ENCODE results near the gene APH1B. TPM values are rescaled to one million over a fixed set of nuclear protein-coding genes. Genes with fewer than 3 reads are reported as not detected.

The APH1B gene
- total and polyA plus RNA-seq, 9 donors = 9.1 to 25.2 (median 20.0) TPM

- WGBS, 3 donors = 59 to 82% (median 74%) methylated on average over 5 of the region's 5 CpGs
- intact Hi-C loops (cut with DNase I) = no loop called here
Measured at GRCh38 chr15:63260791-63261190, 16.6 kb upstream of the APH1B start.

GRCh38 chr15:63261311-63261710 is 16.1 kb upstream of the APH1B start:
- no peaks in the 10 kb centered on the region for H3K36me3 ChIP-seq
- H3K27me3 ChIP-seq = no peaks in the 10 kb centered on the region
- no peaks in the 10 kb centered on the region for H3K9me3 ChIP-seq
- H3K4me1 ChIP-seq (ENCODE audit: insufficient read depth) = peaks cover 2% of the 10 kb centered on the region
- no peak for DNase-seq
- intact Hi-C loops (cut with DNase I) = no loop called here
- no peak for TF ChIP-seq POLR2A (IDR thresholded peaks at IDR 0.05)
- H3K4me3 ChIP-seq = no peak overlapping the region
- no peak overlapping the region for H3K27ac ChIP-seq

More at GRCh38 chr15:63260791-63261190, 16.6 kb upstream of the APH1B start:
- Histone ChIP-seq H3K36me3 (no peaks in the 10 kb centered on the region), H3K4me3 (no peak overlapping the region), H3K27ac (no peak overlapping the region), H3K4me1 (ENCODE audit: insufficient read depth) (peaks cover 2% of the 10 kb centered on the region), H3K27me3 (no peaks in the 10 kb centered on the region), H3K9me3 (no peaks in the 10 kb centered on the region)
- no peak for DNase-seq
- no peak for TF ChIP-seq CTCF (IDR thresholded peaks at IDR 0.05)
- TF ChIP-seq EP300 (IDR thresholded peaks at IDR 0.05) = no peak
- no peak for TF ChIP-seq POLR2A (IDR thresholded peaks at IDR 0.05)

- WGBS, 3 donors = 90 to 94% (median 92%) methylated on average over 6 of the region's 6 CpGs
- Histone ChIP-seq H3K4me1 (ENCODE audit: insufficient read depth) (peaks cover 2% of the 10 kb centered on the region), H3K27ac (no peak overlapping the region), H3K27me3 (no peaks in the 10 kb centered on the region), H3K9me3 (no peaks in the 10 kb centered on the region), H3K4me3 (no peak overlapping the region), H3K36me3 (no peaks in the 10 kb centered on the region)
- no peak for DNase-seq
- TF ChIP-seq CTCF (IDR thresholded peaks at IDR 0.05) = no peak
- TF ChIP-seq POLR2A (IDR thresholded peaks at IDR 0.05) = no peak
- TF ChIP-seq EP300 (IDR thresholded peaks at IDR 0.05) = no peak
- intact Hi-C loops (cut with DNase I) = no loop called here
Measured at GRCh38 chr15:63263519-63263918, 13.9 kb upstream of the APH1B start.

GRCh38 chr15:63264688-63265293 is 12.6 kb upstream of the APH1B start:
- no peak overlapping the region for H3K4me3 ChIP-seq
- H3K4me1 ChIP-seq (ENCODE audit: insufficient read depth) = peaks cover 2% of the 10 kb centered on the region
- intact Hi-C loops (cut with DNase I) = no loop called here
- no peak overlapping the region for H3K27ac ChIP-seq
- TF ChIP-seq CTCF (IDR thresholded peaks at IDR 0.05) = no peak
- TF ChIP-seq POLR2A (IDR thresholded peaks at IDR 0.05) = no peak
- no peak for TF ChIP-seq EP300 (IDR thresholded peaks at IDR 0.05)
- H3K36me3 ChIP-seq = no peaks in the 10 kb centered on the region
- DNase-seq = no peak
- no peaks in the 10 kb centered on the region for H3K9me3 ChIP-seq
- WGBS, 3 donors = 11 to 29% (median 19%) methylated on average over 1 of the region's 1 CpG
- H3K27me3 ChIP-seq = no peaks in the 10 kb centered on the region

- Histone ChIP-seq H3K4me1 (ENCODE audit: insufficient read depth) (peaks cover 5% of the 10 kb centered on the region), H3K27me3 (no peaks in the 10 kb centered on the region), H3K36me3 (no peaks in the 10 kb centered on the region), H3K27ac (no peak overlapping the region), H3K4me3 (no peak overlapping the region), H3K9me3 (no peaks in the 10 kb centered on the region)
- DNase-seq = no peak
- intact Hi-C loops (cut with DNase I) = loop anchor here in 1 of 4 donors (10.0 kb wide), 2 partner anchors 90 to 120 kb away; partner anchors contain the start of genes RAB8B and RPS27L
- TF ChIP-seq POLR2A (IDR thresholded peaks at IDR 0.05) = no peak
- TF ChIP-seq CTCF (IDR thresholded peaks at IDR 0.05) = no peak
- no peak for TF ChIP-seq EP300 (IDR thresholded peaks at IDR 0.05)
- 90 to 93% (median 92%) methylated on average over 3 of the region's 3 CpGs for WGBS, 3 donors
Measured at GRCh38 chr15:63274427-63274826, 3.0 kb upstream of the APH1B start.

All from ovary (tissue), 9 donors.